BE2C (cell line): Measurements from ENCODE around the gene CD28. TPM values are rescaled to one million over a fixed set of nuclear protein-coding genes. Genes with fewer than 3 reads are reported as not detected.

Experiments
- DNase-seq: peaks from one replicate; pipeline ENCODE4 v3.0.0-alpha.2; 2020
- H3K27me3 ChIP-seq: fragments of 250-450 bp; sonication (Bioruptor Pico); 2 replicates; pipeline ENCODE4 v1.5.1; 2020; ENCODE audit warnings: mild to moderate bottlenecking
- H3K36me3 ChIP-seq: fragments of 250-450 bp; sonication (Bioruptor Pico); 2 replicates; pipeline ENCODE4 v1.5.1; 2020; ENCODE audit warnings: mild to moderate bottlenecking
- H3K4me1 ChIP-seq: fragments of 250-450 bp; sonication (Bioruptor Pico); 2 replicates; pipeline ENCODE4 v1.5.1; 2020
- H3K4me3 ChIP-seq: 2 replicates; pipeline ENCODE4 v1.5.1; 2011; ENCODE audit warnings: low read depth, low read length
- H3K9me3 ChIP-seq: fragments of 250-450 bp; sonication (Bioruptor Pico); 2 replicates; pipeline ENCODE4 v1.5.1; 2020
- CTCF ChIP-seq: IDR thresholded peaks from 2 replicates; pipeline ENCODE4 v1.5.1; 2012; ENCODE audit warnings: mild to moderate bottlenecking, low read depth, low read length
- polyA plus RNA-seq: library from polyadenylated mRNA; unstranded; fragments of >200 nt; gene quantifications from one replicate; pipeline ENCODE4 v1.2.1, GENCODE V29; 2012; ENCODE audit warnings: low read depth, missing spikeins; ENCODE audit not compliant: insufficient read length, insufficient read depth

Gene CD28
- not detected for polyA plus RNA-seq

DNA sequence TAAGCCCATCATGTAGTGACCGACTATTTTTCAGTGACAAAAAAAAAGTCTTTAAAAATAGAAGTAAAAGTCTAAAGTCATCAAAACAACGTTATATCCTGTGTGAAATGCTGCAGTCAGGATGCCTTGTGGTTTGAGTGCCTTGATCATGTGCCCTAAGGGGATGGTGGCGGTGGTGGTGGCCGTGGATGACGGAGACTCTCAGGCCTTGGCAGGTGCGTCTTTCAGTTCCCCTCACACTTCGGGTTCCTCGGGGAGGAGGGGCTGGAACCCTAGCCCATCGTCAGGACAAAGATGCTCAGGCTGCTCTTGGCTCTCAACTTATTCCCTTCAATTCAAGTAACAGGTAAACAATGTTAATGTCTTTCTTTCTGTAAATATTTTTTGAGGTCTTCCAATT, at the start of gene CD28:
TSS of gene CD28 (plus strand) at position 237 of the 400 bp plus-strand sequence. CDS start at position 295, 58 bp downstream.
- Histone ChIP-seq H3K27me3 (no peaks in the 10 kb centered on the region), H3K9me3 (no peaks in the 10 kb centered on the region), H3K36me3 (no peaks in the 10 kb centered on the region), H3K4me1 (no peaks in the 10 kb centered on the region; the same call in 1 of the 2 replicates), H3K4me3 (no peak within 1 kb of the TSS)
- DNase-seq, result no peak
- no peak for TF ChIP-seq CTCF

DNA sequence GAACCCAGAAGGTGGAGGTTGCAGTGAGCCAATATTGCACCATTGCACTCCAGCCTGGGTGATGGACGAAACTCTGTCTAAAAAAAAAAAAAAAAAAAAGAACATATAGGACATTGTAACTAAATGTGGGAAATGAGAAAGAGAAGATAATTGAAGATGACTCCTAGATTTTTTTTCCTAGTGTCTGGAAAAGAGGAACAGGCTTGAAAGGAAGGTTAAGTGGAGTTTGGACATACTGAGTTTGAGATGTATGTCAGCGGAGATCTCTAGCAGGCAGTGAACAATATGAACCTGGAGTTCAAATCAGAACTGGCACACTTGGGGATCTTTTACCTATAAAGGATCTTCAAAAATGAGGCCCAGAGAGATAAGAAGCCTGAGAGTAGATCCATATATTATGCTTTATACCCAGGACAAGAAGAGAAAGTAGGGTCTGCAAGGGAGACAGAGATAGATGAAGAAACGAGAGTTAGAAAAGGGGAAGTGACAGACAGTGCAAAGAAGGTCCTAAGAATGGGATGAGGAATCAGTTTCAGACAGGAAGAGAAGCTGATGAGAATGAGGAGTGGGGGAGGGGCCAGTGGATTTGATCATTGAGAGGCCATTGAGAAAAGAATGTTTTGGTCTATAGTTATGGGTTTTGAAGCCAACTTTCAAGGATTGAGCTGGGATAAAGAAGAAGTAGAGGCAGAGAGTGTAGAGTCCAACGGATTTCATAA, 46.9 kb upstream of the CD28 start:
- H3K36me3 ChIP-seq, result no peaks in the 10 kb centered on the region
- no peak for TF ChIP-seq CTCF
- no peak overlapping the region for H3K4me3 ChIP-seq
- DNase-seq, result no peak
- H3K27me3 ChIP-seq, result no peaks in the 10 kb centered on the region; the same call in 1 of the 2 replicates
- no peaks in the 10 kb centered on the region for H3K4me1 ChIP-seq
- no peaks in the 10 kb centered on the region for H3K9me3 ChIP-seq

GRCh38 chr2:203660465-203660864, 46.0 kb upstream of the CD28 start:
- no peak for TF ChIP-seq CTCF
- no peaks in the 10 kb centered on the region for H3K36me3 ChIP-seq
- H3K27me3 ChIP-seq, result no peaks in the 10 kb centered on the region; the same call in 1 of the 2 replicates
- no peaks in the 10 kb centered on the region for H3K4me1 ChIP-seq
- no peak overlapping the region for H3K4me3 ChIP-seq
- no peaks in the 10 kb centered on the region for H3K9me3 ChIP-seq
- DNase-seq, result no peak

- H3K4me1 ChIP-seq, result no peaks in the 10 kb centered on the region
- H3K4me3 ChIP-seq, result no peak overlapping the region
- no peaks in the 10 kb centered on the region; the same call in 1 of the 2 replicates for H3K27me3 ChIP-seq
- no peaks in the 10 kb centered on the region for H3K36me3 ChIP-seq
- no peak for DNase-seq
- no peak for TF ChIP-seq CTCF
- H3K9me3 ChIP-seq, result no peaks in the 10 kb centered on the region
Measured at GRCh38 chr2:203661279-203661908, 45.0 kb upstream of the CD28 start.

GRCh38 chr2:203662487-203662886, 44.0 kb upstream of the CD28 start:
- Histone ChIP-seq H3K4me1 (no peaks in the 10 kb centered on the region), H3K27me3 (no peaks in the 10 kb centered on the region; the same call in 1 of the 2 replicates), H3K9me3 (no peaks in the 10 kb centered on the region), H3K36me3 (no peaks in the 10 kb centered on the region), H3K4me3 (no peak overlapping the region)
- DNase-seq, result no peak
- no peak for TF ChIP-seq CTCF

DNA sequence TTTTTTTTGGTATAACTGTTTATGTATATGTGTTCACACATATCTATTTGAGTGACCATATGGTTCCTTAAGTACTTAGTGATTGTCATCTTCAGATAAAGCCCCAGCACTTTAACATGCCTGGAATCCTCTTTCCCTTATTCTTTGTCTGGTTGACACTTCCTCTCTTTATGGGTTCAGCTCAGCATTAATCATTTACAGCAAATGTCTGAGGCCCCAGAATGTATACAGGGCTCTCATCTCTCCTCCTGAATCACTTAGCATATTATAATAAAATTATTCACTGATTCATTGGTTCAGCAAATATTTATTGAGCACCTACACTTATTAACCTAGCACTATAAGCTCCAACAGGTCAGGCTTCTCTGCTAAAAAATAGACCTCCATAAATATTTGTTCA, 43.5 kb upstream of the CD28 start:
- no peak for TF ChIP-seq CTCF
- no peak for DNase-seq
- Histone ChIP-seq H3K4me1 (no peaks in the 10 kb centered on the region), H3K9me3 (no peaks in the 10 kb centered on the region), H3K27me3 (no peaks in the 10 kb centered on the region; the same call in 1 of the 2 replicates), H3K4me3 (no peak overlapping the region), H3K36me3 (no peaks in the 10 kb centered on the region)
